WTC11 (cell line): Measurements from ENCODE around the gene GRK4.

Experiments used
- CBFB ChIP-seq: sonication (generic); formaldehyde crosslinking; IDR thresholded peaks from 2 replicates; pipeline ENCODE4 v1.8.1; 2022; ENCODE audit warnings: mild to moderate bottlenecking, low read depth, missing genetic modification reagents
- CREB1 ChIP-seq: sonication (generic); formaldehyde crosslinking; IDR thresholded peaks from 2 replicates; pipeline ENCODE4 v1.8.0; 2023; ENCODE audit warnings: mild to moderate bottlenecking, missing genetic modification reagents
- CREM ChIP-seq: sonication (generic); formaldehyde crosslinking; IDR thresholded peaks from 2 replicates; pipeline ENCODE4 v1.8.1; 2022; ENCODE audit warnings: mild to moderate bottlenecking, missing genetic modification reagents, moderate library complexity
- CTCF ChIP-seq: fragments of 200-600 bp; IDR thresholded peaks from 2 replicates; pipeline ENCODE4 v1.8.0; 2022; ENCODE audit warnings: antibody characterized with exemption
- ELF4 ChIP-seq: sonication (generic); formaldehyde crosslinking; IDR thresholded peaks from 2 replicates; pipeline ENCODE4 v1.8.1; 2022; ENCODE audit warnings: low read depth, mild to moderate bottlenecking, moderate library complexity, missing genetic modification reagents
- JUN ChIP-seq: sonication (generic); formaldehyde crosslinking; IDR thresholded peaks from 2 replicates; pipeline ENCODE4 v1.8.0; 2023; ENCODE audit warnings: mild to moderate bottlenecking, missing genetic modification reagents
- MAX ChIP-seq: sonication (generic); formaldehyde crosslinking; IDR thresholded peaks from 2 replicates; pipeline ENCODE4 v1.8.0; 2022; ENCODE audit warnings: mild to moderate bottlenecking, missing genetic modification reagents
- RELA ChIP-seq: sonication (generic); formaldehyde crosslinking; IDR thresholded peaks from 2 replicates; pipeline ENCODE4 v1.8.1; 2022; ENCODE audit warnings: missing genetic modification reagents, mild to moderate bottlenecking, borderline replicate concordance
- SP1 ChIP-seq: sonication (generic); formaldehyde crosslinking; conservative IDR thresholded peaks from 2 replicates; pipeline ENCODE4 v1.8.1; 2022; ENCODE audit warnings: missing genetic modification reagents
- USF2 ChIP-seq: sonication (generic); formaldehyde crosslinking; IDR thresholded peaks from 2 replicates; pipeline ENCODE4 v1.8.1; 2023; ENCODE audit warnings: mild to moderate bottlenecking, missing genetic modification reagents, moderate library complexity
- ZNF281 ChIP-seq: sonication (generic); formaldehyde crosslinking; IDR thresholded peaks from 2 replicates; pipeline ENCODE4 v1.8.0; 2023; ENCODE audit warnings: mild to moderate bottlenecking, missing genetic modification reagents
- TF ChIP-seq, protein P1 (sequence below): fragments of 250-450 bp; sonication (Bioruptor Pico); conservative IDR thresholded peaks from 2 replicates; pipeline ENCODE4 v1.9.0; 2021; ENCODE audit warnings: mild to moderate bottlenecking

DNA sequence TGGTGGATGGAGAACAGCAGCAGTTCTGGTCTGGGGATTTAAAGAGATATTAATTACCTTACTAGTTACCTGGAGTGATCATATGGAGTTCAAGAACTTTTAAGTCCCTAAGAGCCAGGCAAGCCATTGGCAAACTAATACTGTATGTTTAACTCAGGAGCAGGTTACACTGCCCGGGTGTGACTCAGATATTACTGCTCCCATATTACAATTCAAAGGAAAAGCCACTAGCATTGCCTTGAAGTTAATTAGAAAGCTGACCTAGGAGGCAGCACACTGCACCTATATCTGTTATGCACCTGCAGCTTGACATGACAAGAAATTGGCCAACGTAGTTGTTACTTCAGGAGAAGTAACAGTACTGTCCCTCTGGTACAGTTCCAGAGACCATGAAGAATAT, 47.2 kb downstream of the GRK4 start:
- TF ChIP-seq ZNF281 (CRISPR knock-in tag) (no peak), CTCF (no peak), CREB1 (CRISPR knock-in tag) (no peak), MAX (CRISPR knock-in tag) (no peak), SP1 (no peak), ELF4 (no peak), CBFB (CRISPR knock-in tag) (no peak), RELA (CRISPR knock-in tag) (no peak), CREM (CRISPR knock-in tag) (no peak), JUN (no peak), USF2 (CRISPR knock-in tag) (no peak)
- TF ChIP-seq, protein P1, sequence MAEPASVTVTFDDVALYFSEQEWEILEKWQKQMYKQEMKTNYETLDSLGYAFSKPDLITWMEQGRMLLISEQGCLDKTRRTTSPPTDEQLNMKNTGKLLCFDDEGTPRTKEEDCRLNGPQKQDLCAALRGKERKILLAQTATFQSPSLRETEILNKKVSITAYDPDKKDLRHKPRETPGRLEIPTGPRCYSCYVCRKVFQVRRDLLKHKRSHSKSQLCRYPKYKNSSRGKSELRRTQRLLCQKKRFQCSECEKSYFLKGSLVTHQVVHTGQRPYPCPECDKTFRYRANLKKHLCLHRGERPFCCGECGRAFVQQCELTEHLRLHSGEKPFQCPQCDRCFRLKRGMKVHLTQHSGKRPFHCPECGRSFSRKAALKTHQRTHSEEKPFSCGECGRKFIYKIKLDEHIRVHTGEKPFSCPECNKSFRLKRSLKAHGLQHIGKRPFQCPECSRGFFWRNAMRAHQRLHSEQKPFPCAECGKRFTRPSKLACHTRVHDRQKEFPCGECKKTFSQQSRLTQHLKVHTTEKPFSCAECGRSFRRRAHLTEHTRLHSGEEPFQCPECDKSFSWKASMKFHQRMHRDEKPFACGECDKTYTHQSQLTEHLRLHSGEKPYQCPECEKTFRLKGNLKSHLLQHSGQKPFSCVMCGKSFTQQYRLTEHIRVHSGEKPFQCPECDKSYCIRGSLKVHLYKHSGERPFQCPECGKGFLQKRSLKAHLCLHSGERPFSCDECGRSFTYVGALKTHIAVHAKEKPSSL (CRISPR knock-in tag): no peak
